EL (cell line): Measurements from ENCODE around the gene TMEM190.

Experiments
- DNase-seq: peaks from one replicate; pipeline ENCODE4 v3.0.0-alpha.2; 2016

TMEM190 gene

GRCh38 chr19:55372316-55373081 is 4.1 kb upstream of the TMEM190 start:
- DNase-seq, result peak; percentile 87

DNA sequence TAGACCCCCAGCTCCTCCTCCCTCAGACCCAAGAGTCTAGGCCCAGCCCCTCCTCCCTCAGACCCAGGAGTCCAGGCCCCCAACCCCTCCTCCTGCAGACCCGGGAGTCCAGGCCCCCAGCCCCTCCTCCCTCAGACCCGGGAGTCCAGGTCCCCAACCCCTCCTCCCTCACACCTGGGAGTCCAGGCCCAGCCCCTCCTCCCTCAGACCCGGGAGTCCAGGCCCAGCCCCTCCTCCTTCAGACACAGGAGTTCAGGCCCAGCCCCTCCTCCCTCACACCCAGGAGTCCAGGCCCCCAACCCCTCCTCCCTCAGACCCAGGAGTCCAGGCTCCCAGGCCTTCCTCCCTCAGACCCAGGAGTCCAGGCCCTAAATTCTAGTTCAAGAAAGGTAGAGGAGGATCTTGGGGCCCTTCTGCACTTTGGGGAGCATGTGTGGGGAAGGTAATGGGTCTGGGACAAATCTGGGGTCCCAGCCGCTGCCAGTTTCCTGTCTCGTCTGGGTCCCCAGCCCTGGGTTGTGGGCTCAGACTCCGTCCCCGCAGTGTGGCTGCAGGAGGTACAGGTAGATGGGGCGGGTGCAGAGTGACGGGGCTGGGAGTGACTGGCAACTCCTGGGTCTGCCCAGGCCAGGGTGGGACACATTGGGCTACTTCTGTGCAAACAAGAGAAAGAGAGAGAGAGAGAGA is 3.2 kb upstream of the TMEM190 start:
- peak; percentile 34 for DNase-seq

DNA sequence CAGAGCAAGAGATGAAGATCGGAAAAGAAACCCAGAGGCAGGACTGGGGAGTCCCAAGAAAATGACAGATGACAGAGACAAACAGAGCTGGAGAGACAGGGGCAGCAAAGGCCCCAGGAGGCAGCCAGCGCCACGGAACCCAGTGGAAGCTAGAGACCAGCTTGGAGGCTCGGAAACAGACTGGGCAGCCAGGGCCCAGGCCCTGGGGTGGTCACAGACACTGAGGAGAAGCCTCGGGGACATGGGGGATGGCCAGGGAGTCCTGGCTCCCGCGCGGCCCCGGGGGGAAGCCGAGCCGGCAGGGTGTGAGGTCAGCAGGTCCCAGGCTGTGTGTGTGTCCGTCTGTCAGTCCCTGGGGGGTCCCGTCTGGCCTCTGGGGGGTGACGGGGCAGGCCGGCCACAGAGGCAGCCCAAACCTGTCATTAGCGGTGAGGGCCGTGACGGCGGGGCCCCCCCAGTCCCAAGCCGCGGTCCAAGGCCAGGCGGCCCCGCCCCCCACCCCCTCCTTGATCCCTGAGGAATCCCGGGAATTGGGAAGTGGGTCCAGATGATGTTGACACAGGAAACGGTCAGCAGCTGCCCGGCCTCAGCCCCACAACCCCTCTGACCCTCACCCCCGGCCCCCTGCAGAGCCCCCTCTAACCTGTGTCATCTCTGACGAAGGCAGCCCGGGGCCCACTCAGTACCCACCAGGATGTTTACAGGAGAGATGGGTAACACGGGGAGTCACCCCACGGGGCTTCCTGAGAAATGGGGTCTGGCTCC is 2.5 kb upstream of the TMEM190 start:
- DNase-seq, result peak; percentile 78

GRCh38 chr19:55377356-55378131 is 918 bp downstream of the TMEM190 start:
- DNase-seq, result no peak

GRCh38 chr19:55379174-55379573 is 2.5 kb downstream of the TMEM190 start:
- no peak for DNase-seq

DNA sequence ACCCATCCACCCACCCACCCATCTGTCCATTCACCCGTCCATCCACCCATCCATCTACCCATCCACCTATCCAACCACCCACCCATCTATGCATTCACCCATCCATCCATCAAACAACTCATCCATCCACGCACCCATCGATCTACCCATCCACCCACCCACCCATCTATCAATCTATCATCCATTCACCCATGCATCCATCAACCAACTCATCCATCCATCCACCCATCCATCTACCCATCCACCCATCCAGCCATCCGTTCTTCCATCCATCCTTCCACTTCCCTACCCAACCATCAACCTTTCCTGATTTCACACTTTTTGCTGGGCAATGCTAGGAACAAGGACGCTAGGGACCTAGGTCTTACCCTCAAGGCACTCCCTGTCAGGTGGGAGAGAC is 5.4 kb downstream of the TMEM190 start:
- DNase-seq, result no peak

DNA sequence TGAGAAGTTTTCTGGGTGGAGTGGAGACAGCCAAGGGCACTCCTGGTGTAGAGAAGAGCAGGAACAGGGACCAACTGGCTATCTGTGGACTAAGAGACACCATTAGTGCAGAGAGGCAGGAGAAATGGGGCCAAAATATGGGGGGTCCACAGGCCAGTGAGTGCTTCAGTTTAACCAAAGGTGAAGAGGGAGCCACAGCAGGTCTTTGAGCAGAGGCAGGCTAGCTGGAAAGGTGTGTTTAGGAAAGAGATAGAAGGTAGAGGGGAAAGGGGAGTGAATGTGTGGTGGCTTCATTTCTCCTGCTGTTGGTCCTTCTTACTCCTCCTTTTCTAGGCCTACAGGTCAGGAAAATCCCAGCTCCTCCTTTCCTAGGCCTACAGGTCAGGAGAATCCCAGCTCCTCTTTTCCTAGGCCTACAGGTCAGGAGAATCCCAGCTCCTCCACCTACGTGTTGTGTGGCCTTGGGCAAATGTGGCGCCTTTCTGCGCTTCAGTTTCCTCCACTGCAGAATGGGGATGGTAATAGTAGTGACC is 6.0 kb downstream of the TMEM190 start:
- no peak for DNase-seq

- peak; percentile 70 for DNase-seq
These were observed 6.9 kb downstream of the TMEM190 start for GRCh38 chr19:55383279-55384130.

- no peak for DNase-seq
These were observed 7.7 kb downstream of the TMEM190 start, which contains the start of gene TMEM238 for GRCh38 chr19:55384131-55384919. TMEM238 (minus strand) TSS chr19:55384292; CDS start chr19:55384259, 33 bp downstream.

GRCh38 chr19:55384920-55385723 is 8.5 kb downstream of the TMEM190 start:
- peak; percentile 97 for DNase-seq

GRCh38 chr19:55385724-55386492 is 9.3 kb downstream of the TMEM190 start, which contains the start of gene RPL28:
RPL28 (plus strand) TSS chr19:55385932; CDS start chr19:55386358, 426 bp downstream.
- DNase-seq, result peak; percentile 98

- no peak for DNase-seq
These were observed 9.9 kb downstream of the TMEM190 start for GRCh38 chr19:55386493-55386971.

DNA sequence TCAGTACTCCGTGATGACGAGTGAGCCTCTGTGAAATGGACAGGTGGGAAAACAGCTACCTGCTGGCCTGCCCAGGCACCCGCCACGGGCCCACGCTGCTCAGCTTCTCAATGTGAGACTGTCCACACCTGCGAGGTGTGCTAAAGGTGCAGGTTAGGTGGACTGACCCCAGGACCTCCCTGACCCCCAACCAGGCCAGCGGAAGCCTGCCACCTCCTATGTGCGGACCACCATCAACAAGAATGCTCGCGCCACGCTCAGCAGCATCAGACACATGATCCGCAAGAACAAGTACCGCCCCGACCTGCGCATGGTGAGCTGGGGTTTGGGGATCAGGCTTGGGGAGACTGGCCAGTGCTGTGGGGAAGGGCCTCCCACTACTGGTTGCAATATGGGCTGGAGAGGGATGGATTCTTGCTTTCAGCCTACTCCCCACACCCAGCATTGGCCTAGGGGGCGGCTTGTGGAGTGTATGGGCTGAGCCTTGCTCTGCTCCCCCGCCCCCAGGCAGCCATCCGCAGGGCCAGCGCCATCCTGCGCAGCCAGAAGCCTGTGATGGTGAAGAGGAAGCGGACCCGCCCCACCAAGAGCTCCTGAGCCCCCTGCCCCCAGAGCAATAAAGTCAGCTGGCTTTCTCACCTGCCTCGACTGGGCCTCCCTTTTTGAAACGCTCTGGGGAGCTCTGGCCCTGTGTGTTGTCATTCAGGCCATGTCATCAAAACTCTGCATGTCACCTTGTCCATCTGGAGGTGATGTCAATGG is 11.3 kb downstream of the TMEM190 start:
- no peak for DNase-seq

DNA sequence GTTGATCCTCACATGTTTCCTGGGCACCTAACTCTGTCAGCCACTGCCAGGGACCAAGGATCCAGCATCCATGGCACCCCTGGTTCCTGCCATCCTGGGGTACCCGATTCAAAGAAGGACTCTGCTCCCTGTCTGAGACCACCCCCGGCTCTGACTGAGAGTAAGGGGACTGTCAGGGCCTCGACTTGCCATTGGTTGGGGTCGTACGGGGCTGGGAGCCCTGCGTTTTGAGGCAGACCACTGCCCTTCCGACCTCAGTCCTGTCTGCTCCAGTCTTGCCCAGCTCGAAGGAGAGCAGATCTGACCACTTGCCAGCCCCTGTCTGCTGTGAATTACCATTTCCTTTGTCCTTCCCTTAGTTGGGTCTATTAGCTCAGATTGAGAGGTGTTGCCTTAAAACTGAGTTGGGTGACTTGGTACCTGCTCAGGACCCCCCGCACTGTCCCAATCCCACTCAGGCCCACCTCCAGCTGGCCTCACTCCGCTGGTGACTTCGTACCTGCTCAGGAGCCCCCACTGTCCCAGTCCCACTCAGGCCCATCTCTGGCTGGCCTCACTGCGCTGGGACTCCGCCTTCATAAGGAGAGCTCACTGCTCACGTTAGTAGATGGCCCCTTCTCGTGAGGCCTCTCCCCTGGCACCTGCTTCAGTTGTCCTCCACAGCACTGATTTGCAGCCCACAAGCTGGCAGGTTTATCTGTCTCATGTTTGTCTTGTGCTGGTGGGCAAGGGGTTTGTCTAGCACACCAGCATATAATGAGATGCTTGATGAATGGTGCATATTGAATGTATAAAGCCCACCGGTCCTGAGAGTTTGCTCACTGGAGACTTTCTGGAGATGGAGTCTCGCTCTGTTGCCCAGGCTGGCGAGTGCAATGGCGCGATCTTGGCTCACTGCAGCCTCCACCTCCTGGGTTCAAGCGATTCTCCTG is 13.0 kb downstream of the TMEM190 start:
- no peak for DNase-seq

GRCh38 chr19:55390461-55390880 is 13.8 kb downstream of the TMEM190 start:
- peak; percentile 34 for DNase-seq

- DNase-seq, result no peak
These were observed 14.6 kb downstream of the TMEM190 start for GRCh38 chr19:55391191-55391670.
